ENCODE data around the gene CLEC4G. TPM values are rescaled to one million over a fixed set of nuclear protein-coding genes. Genes with fewer than 3 reads are reported as not detected.

Gene CLEC4G
- total RNA-seq, 1 donor from 2014 or later = 10.1 TPM

- DNase-seq (ENCODE audit: low spot score) = no peak
Measured at GRCh38 chr19:7729831-7730285, 2.1 kb downstream of the CLEC4G start.

GRCh38 chr19:7729211-7729610 is 2.7 kb downstream of the CLEC4G start:
- DNase-seq (ENCODE audit: low spot score) = no peak

GRCh38 chr19:7725791-7726190 is 6.1 kb downstream of the CLEC4G start:
- no peak for DNase-seq (ENCODE audit: low spot score)

- DNase-seq (ENCODE audit: low spot score) = no peak
Measured at GRCh38 chr19:7722231-7722651, 9.7 kb downstream of the CLEC4G start.

- no peak for DNase-seq (ENCODE audit: low spot score)
Measured at GRCh38 chr19:7720351-7720750, 11.6 kb downstream of the CLEC4G start.

GRCh38 chr19:7718668-7719067 is 13.2 kb downstream of the CLEC4G start:
- no peak for DNase-seq (ENCODE audit: low spot score)

- DNase-seq (ENCODE audit: low spot score) = no peak
Measured at GRCh38 chr19:7716762-7717161, 15.1 kb downstream of the CLEC4G start.

GRCh38 chr19:7715671-7716070 is 16.2 kb downstream of the CLEC4G start:
- DNase-seq (ENCODE audit: low spot score) = no peak

GRCh38 chr19:7710616-7711015 is 21.3 kb downstream of the CLEC4G start:
- DNase-seq (ENCODE audit: low spot score) = no peak

GRCh38 chr19:7709932-7710460 is 21.9 kb downstream of the CLEC4G start:
- no peak for DNase-seq (ENCODE audit: low spot score)

GRCh38 chr19:7706955-7707456 is 24.9 kb downstream of the CLEC4G start:
- DNase-seq (ENCODE audit: low spot score) = no peak

- no peak for DNase-seq (ENCODE audit: low spot score)
Measured at GRCh38 chr19:7706188-7706954, 25.5 kb downstream of the CLEC4G start.

GRCh38 chr19:7705387-7706187 is 26.3 kb downstream of the CLEC4G start:
- DNase-seq (ENCODE audit: low spot score) = no peak

GRCh38 chr19:7704280-7705060 is 27.4 kb downstream of the CLEC4G start:
- no peak for DNase-seq (ENCODE audit: low spot score)

GRCh38 chr19:7703332-7703731 is 28.6 kb downstream of the CLEC4G start:
- no peak for DNase-seq (ENCODE audit: low spot score)

- DNase-seq (ENCODE audit: low spot score) = no peak
Measured at GRCh38 chr19:7701654-7702457, 30.1 kb downstream of the CLEC4G start, which contains the start of gene FCER2. TSS of gene FCER2 (minus strand) at chr19:7702131. CDS start at chr19:7699760, 2,371 bp downstream.

- no peak for DNase-seq (ENCODE audit: low spot score)
Measured at GRCh38 chr19:7701049-7701653, 30.8 kb downstream of the CLEC4G start.

GRCh38 chr19:7699417-7700401 is 32.2 kb downstream of the CLEC4G start:
- DNase-seq (ENCODE audit: low spot score) = no peak

Measured in mesenteric fat pad (tissue), 1 donor.